Loucy (cell line): ENCODE data around the gene DBH.

Experiments
- H2AFZ ChIP-seq: fragments of 200-600 bp; sonication (generic); 2 replicates; pipeline ENCODE4 v1.6.0; 2016; ENCODE audit warnings: antibody characterized with exemption, mild to moderate bottlenecking, low read length, moderate library complexity
- H3F3A ChIP-seq: fragments of 200-600 bp; 2 replicates; pipeline ENCODE4 v1.6.0; 2016; ENCODE audit warnings: antibody characterized with exemption, low read depth, mild to moderate bottlenecking
- H3K27me3 ChIP-seq: fragments of 200-600 bp; sonication (generic); 2 replicates; pipeline ENCODE4 v1.6.1; 2014; ENCODE audit warnings: low read length, mild to moderate bottlenecking; ENCODE audit not compliant: insufficient read depth, poor library complexity, severe bottlenecking
- H3K36me3 ChIP-seq: fragments of 200-600 bp; sonication (generic); 2 replicates; pipeline ENCODE4 v1.6.1; 2016; ENCODE audit warnings: low read length; ENCODE audit not compliant: insufficient read depth
- H3K4me1 ChIP-seq: fragments of 200-600 bp; sonication (generic); 2 replicates; pipeline ENCODE4 v1.5.1; 2014; ENCODE audit warnings: low read length, mild to moderate bottlenecking; ENCODE audit not compliant: insufficient read depth, poor library complexity, severe bottlenecking
- H3K4me2 ChIP-seq: fragments of 200-600 bp; sonication (generic); 2 replicates; pipeline ENCODE4 v1.6.0; 2014; ENCODE audit warnings: antibody characterized with exemption, low read length, low read depth, mild to moderate bottlenecking; ENCODE audit not compliant: poor library complexity, severe bottlenecking
- H3K4me3 ChIP-seq: fragments of 200-600 bp; sonication (generic); 2 replicates; pipeline ENCODE4 v1.5.1; 2014; ENCODE audit warnings: low read length, mild to moderate bottlenecking, mixed read lengths; ENCODE audit not compliant: poor library complexity, severe bottlenecking
- H3K79me2 ChIP-seq: fragments of 200-600 bp; sonication (generic); 2 replicates; pipeline ENCODE4 v1.6.1; 2014; ENCODE audit warnings: low read length; ENCODE audit not compliant: insufficient read depth
- H3K9ac ChIP-seq: fragments of 200-600 bp; sonication (generic); 2 replicates; pipeline ENCODE4 v1.6.0; 2014; ENCODE audit warnings: mild to moderate bottlenecking, low read depth, low read length, moderate library complexity; ENCODE audit not compliant: poor library complexity, severe bottlenecking
- H3K9me2 ChIP-seq: fragments of 200-600 bp; sonication (generic); replicated peaks from 2 replicates; pipeline ENCODE4 v1.6.1; 2016; ENCODE audit warnings: low read depth, low read length, mixed read lengths
- H3K9me3 ChIP-seq: fragments of 200-600 bp; sonication (generic); 2 replicates; pipeline ENCODE4 v1.6.1; 2014; ENCODE audit warnings: mild to moderate bottlenecking, antibody characterized with exemption, low read length, low read depth; ENCODE audit not compliant: insufficient read depth
- H4K20me1 ChIP-seq: fragments of 200-600 bp; sonication (generic); 2 replicates; pipeline ENCODE4 v1.6.0; 2014; ENCODE audit warnings: antibody characterized with exemption, low read length, mild to moderate bottlenecking; ENCODE audit not compliant: insufficient read depth, poor library complexity, severe bottlenecking
- EZH2phosphoT487 ChIP-seq: fragments of 200-600 bp; IDR thresholded peaks from 2 replicates; pipeline ENCODE4 v1.6.1; 2018; ENCODE audit warnings: antibody characterized with exemption, mild to moderate bottlenecking, moderate library complexity, borderline replicate concordance
- TF ChIP-seq, protein P1 (sequence below): fragments of 200-600 bp; sonication (generic); conservative IDR thresholded peaks from 2 replicates; pipeline ENCODE4 v1.5.1; 2014; ENCODE audit warnings: mild to moderate bottlenecking, antibody characterized with exemption, low read length

Gene DBH

DNA sequence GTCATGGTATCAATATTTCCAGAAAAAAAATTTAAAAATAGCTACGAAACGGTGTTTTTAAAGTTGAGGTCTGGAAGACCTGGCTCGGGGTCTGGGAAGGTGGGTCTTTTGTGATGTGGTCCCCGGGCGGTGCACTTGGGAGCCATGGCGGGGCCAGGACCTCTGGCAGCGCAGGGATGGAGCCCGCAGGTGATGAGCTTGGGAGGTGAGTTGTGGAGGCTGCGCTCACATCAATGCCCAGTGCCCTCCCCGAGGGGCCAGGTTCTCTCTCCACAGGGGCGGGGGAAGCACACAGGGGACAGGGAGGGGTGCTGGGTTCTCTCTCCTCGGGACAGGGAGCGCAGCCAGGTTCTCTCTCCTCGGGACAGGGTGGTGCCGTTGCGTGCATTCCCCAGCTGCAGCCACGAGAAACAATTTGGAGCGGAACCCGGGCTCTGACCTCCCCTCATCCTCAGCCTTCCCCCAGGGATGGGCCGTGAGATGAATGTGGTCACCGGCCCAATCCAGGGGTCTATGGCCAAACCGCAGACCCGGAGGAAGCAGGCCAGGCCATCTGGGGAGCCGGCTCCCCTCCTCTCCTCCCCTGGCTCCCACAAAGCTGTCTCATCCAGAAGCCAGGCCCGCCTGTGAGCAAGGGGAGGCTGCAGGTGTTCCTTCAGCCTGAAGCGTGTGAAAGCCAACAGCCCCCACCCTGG is 25.8 kb downstream of the DBH start:
- Histone ChIP-seq H3K4me3 (no peak overlapping the region), H2AFZ (no peak overlapping the region), H3K79me2 (no peaks in the 10 kb centered on the region), H3F3A (no peaks in the 10 kb centered on the region), H3K9me3 (no peaks in the 10 kb centered on the region), H4K20me1 (no peaks in the 10 kb centered on the region), H3K9ac (no peak overlapping the region), H3K9me2 (no peaks in the 10 kb centered on the region), H3K4me1 (no peaks in the 10 kb centered on the region), H3K36me3 (no peaks in the 10 kb centered on the region), H3K27me3 (no peaks in the 10 kb centered on the region), H3K4me2 (no peak overlapping the region)
- TF ChIP-seq EZH2phosphoT487: no peak
- TF ChIP-seq, protein P1, sequence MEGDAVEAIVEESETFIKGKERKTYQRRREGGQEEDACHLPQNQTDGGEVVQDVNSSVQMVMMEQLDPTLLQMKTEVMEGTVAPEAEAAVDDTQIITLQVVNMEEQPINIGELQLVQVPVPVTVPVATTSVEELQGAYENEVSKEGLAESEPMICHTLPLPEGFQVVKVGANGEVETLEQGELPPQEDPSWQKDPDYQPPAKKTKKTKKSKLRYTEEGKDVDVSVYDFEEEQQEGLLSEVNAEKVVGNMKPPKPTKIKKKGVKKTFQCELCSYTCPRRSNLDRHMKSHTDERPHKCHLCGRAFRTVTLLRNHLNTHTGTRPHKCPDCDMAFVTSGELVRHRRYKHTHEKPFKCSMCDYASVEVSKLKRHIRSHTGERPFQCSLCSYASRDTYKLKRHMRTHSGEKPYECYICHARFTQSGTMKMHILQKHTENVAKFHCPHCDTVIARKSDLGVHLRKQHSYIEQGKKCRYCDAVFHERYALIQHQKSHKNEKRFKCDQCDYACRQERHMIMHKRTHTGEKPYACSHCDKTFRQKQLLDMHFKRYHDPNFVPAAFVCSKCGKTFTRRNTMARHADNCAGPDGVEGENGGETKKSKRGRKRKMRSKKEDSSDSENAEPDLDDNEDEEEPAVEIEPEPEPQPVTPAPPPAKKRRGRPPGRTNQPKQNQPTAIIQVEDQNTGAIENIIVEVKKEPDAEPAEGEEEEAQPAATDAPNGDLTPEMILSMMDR: no peak

DNA sequence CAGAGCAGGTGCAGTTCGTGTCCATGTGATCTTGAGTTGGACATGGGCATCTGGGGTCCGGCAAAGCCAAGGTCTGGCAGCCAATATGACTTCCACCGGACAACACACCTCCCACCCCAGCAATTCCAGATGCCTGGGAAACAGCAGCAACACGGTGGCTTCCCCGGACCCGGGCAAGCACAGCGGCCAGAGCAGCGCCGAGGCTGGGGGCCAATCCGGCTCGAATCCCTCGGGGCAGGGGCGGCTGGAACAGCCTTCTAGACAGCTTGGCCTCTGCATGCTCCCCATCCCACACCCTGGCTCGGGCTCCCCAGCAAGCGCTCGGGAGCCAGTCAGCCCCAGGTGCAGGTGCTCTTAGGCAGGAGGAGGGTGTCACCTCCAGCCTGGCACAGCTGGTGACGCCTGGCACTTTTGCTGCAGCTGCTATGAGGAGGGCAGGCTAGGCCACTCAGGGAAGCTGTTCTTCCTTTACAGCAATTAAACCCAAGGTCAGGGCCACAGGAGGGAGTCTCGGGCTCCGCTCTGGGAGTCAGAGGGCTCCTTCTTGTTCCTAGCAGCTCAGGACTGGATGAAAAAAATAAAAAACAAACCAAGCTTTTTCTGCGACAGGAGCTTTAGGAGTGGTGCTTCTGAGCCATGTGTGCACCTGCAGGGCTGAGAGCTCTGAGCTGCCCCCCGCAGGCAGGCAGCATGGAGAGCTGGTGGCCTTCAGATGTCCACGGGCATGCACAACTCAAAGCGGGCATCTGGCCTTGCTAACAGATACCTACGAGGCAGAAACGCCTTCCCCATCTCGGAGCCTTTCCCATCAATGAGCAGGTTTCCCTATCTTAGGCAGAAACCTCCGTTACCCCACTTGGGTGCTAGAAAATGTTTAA is 28.2 kb downstream of the DBH start:
- Histone ChIP-seq H3K4me3 (no peak overlapping the region), H3K79me2 (no peaks in the 10 kb centered on the region), H2AFZ (no peak overlapping the region), H3K27me3 (no peaks in the 10 kb centered on the region), H3K4me2 (no peak overlapping the region), H4K20me1 (no peaks in the 10 kb centered on the region), H3K9ac (no peak overlapping the region), H3K4me1 (no peaks in the 10 kb centered on the region), H3K9me3 (no peaks in the 10 kb centered on the region), H3K9me2 (no peaks in the 10 kb centered on the region), H3F3A (no peaks in the 10 kb centered on the region), H3K36me3 (no peaks in the 10 kb centered on the region)
- TF ChIP-seq, protein P1: peak; percentile 62
- TF ChIP-seq EZH2phosphoT487: no peak

DNA sequence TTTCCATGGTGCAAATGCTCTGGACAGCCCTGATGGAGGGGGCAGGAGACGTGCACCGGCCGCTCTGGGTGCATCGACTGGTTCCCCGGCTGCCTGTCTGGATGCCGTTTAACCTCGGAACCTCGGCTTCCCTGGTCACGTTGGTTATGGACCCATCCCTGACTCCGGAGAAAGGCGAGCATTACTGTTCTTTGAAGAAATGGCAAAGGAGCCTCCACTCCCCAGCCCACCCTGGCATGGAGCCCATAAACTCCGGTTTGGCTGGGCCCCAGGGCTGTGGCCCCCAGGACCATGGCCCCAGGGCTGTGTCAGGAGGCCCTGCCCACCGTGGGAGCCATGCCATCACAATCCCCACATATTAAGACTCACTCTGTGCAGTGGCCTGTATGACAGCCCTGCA is 28.9 kb downstream of the DBH start:
- Histone ChIP-seq H3K9me2 (no peaks in the 10 kb centered on the region), H4K20me1 (no peaks in the 10 kb centered on the region), H2AFZ (no peak overlapping the region), H3K9me3 (no peaks in the 10 kb centered on the region), H3K36me3 (no peaks in the 10 kb centered on the region), H3K27me3 (no peaks in the 10 kb centered on the region), H3K79me2 (no peaks in the 10 kb centered on the region), H3K9ac (no peak overlapping the region), H3K4me3 (no peak overlapping the region), H3K4me1 (no peaks in the 10 kb centered on the region), H3K4me2 (no peak overlapping the region), H3F3A (no peaks in the 10 kb centered on the region)
- TF ChIP-seq, protein P1: no peak
- no peak for TF ChIP-seq EZH2phosphoT487
